Erythroblast (primary cell): Measurements from ENCODE around the gene IL19.

Experiments used
- GATA1 ChIP-seq: IDR thresholded peaks from 2 replicates; pipeline ENCODE4 v1.6.1; 2011; ENCODE audit warnings: low read depth, mild to moderate bottlenecking, control low read depth, low read length, moderate library complexity
- POLR2A ChIP-seq: IDR thresholded peaks from 2 replicates; pipeline ENCODE4 v1.6.1; 2011; ENCODE audit warnings: mild to moderate bottlenecking, low read length

- TF ChIP-seq POLR2A (no peak), GATA1 (no peak)
Measured at GRCh38 chr1:206863266-206863665, 92.7 kb downstream of the IL19 start.
